HepG2 (cell line): Measurements from ENCODE around the gene TYMP. TPM values are rescaled to one million over a fixed set of nuclear protein-coding genes. Genes with fewer than 3 reads are reported as not detected.

Source experiments
- ATAD3A ChIP-seq: sonication (generic); formaldehyde crosslinking; IDR thresholded peaks from 2 replicates; pipeline ENCODE4 v1.4.0; 2020; ENCODE audit warnings: missing genetic modification reagents
- FOSL1 ChIP-seq: sonication (generic); formaldehyde crosslinking; IDR thresholded peaks from 2 replicates; pipeline ENCODE4 v1.9.0; 2021; ENCODE audit warnings: missing genetic modification reagents, borderline replicate concordance
- FOXO1 ChIP-seq: sonication (generic); formaldehyde crosslinking; IDR thresholded peaks from 2 replicates; pipeline ENCODE4 v1.4.0; 2020; ENCODE audit warnings: missing genetic modification reagents
- HOXA7 ChIP-seq: sonication (generic); formaldehyde crosslinking; IDR thresholded peaks from 2 replicates; pipeline ENCODE4 v1.8.1; 2022; ENCODE audit warnings: mild to moderate bottlenecking, missing genetic modification reagents, moderate library complexity
- HOXA9 ChIP-seq: sonication (generic); formaldehyde crosslinking; IDR thresholded peaks from 2 replicates; pipeline ENCODE4 v1.8.1; 2022; ENCODE audit warnings: missing genetic modification reagents, mild to moderate bottlenecking, moderate library complexity, borderline replicate concordance
- MIER3 ChIP-seq: IDR thresholded peaks from 2 replicates; pipeline ENCODE4 v1.6.1; 2016; ENCODE audit warnings: missing compliant biosample characterization, borderline replicate concordance
- NFE2L2 ChIP-seq: fragments of 150-350 bp; IDR thresholded peaks from 2 replicates; pipeline ENCODE4 v1.6.1; 2014; ENCODE audit warnings: low read length
- NFRKB ChIP-seq: fragments of 450-650 bp; IDR thresholded peaks from 2 replicates; pipeline ENCODE4 v1.6.1; 2017
- POLR2A ChIP-seq, 2 experiments: IDR thresholded peaks; 2 replicates each; pipeline ENCODE4 v1.6.1; 2011; ENCODE audit warnings: low read depth in 2 of 2, low read length in 2 of 2, mild to moderate bottlenecking in 1 of 2, moderate library complexity in 1 of 2; ENCODE audit not compliant: insufficient read depth in 1 of 2
- SSRP1 ChIP-seq: IDR thresholded peaks from 2 replicates; pipeline ENCODE4 v1.6.1; 2016; ENCODE audit warnings: control low read depth
- ZBTB42 ChIP-seq: sonication (generic); formaldehyde crosslinking; IDR thresholded peaks from 2 replicates; pipeline ENCODE4 v1.5.0; 2020; ENCODE audit warnings: mild to moderate bottlenecking, missing genetic modification reagents
- ZNF24 ChIP-seq: fragments of 450-650 bp; IDR thresholded peaks from 2 replicates; pipeline ENCODE4 v1.6.1; 2017; ENCODE audit warnings: antibody characterized with exemption, mild to moderate bottlenecking
- ZNF326 ChIP-seq: sonication (generic); formaldehyde crosslinking; IDR thresholded peaks from 2 replicates; pipeline ENCODE4 v1.4.0; 2020; ENCODE audit warnings: missing genetic modification reagents, borderline replicate concordance
- ZNF335 ChIP-seq: sonication (generic); formaldehyde crosslinking; IDR thresholded peaks from 2 replicates; pipeline ENCODE4 v1.4.0; 2020; ENCODE audit warnings: missing genetic modification reagents
- polyA plus RNA-seq, 8 experiments: library from polyadenylated mRNA; depleted of rRNA in 3 of 8; stranded (reverse) in 7 of 8; unstranded in 1 of 8; fragments of >200 nt; fragmentation: Illumina TruSeq in 4 of 8; extraction: Trizol in 4 of 8; gene quantifications; 2 replicates each; pipeline versions ENCODE4 v1.2.1 to v1.2.3, GENCODE V29; 2011 to 2016; ENCODE audit warnings: low read depth in 4 of 8, missing spikeins in 1 of 8, mixed read lengths in 1 of 8; ENCODE audit not compliant: insufficient read depth in 1 of 8
- total RNA-seq, 5 experiments: library from RNA; depleted of rRNA; stranded (reverse); fragments of >200 nt; fragmentation: Illumina TruSeq; extraction: Trizol; gene quantifications; 2 replicates each; pipeline ENCODE4 v1.2.3, GENCODE V29; 2016; ENCODE audit warnings: low read depth in 1 of 5
- TF ChIP-seq, protein P1 (sequence below): sonication (generic); formaldehyde crosslinking; IDR thresholded peaks from 2 replicates; pipeline ENCODE4 v1.5.0; 2020; ENCODE audit warnings: mild to moderate bottlenecking, missing genetic modification reagents
- TF ChIP-seq, protein P2 (sequence below), 2 experiments: fragments of 450-650 bp in 1 of 2; sonication (generic) in 1 of 2; formaldehyde crosslinking in 1 of 2; IDR thresholded peaks; 2 replicates each; pipeline versions ENCODE4 v1.6.1 to v1.8.0; 2016 to 2022; ENCODE audit warnings: antibody characterized with exemption in 1 of 2, mild to moderate bottlenecking in 1 of 2, missing genetic modification reagents in 1 of 2
- TF ChIP-seq, protein P3 (sequence below): sonication (generic); formaldehyde crosslinking; IDR thresholded peaks from 2 replicates; pipeline ENCODE4 v1.4.0; 2020; ENCODE audit warnings: missing genetic modification reagents, low read depth, mild to moderate bottlenecking, borderline replicate concordance

The TYMP gene
- total and polyA plus RNA-seq, 2 of the 13 experiments (the other 11 are each of a cell fraction or from before 2014, with no cell fraction given) = 3.9 to 4.3 TPM

DNA sequence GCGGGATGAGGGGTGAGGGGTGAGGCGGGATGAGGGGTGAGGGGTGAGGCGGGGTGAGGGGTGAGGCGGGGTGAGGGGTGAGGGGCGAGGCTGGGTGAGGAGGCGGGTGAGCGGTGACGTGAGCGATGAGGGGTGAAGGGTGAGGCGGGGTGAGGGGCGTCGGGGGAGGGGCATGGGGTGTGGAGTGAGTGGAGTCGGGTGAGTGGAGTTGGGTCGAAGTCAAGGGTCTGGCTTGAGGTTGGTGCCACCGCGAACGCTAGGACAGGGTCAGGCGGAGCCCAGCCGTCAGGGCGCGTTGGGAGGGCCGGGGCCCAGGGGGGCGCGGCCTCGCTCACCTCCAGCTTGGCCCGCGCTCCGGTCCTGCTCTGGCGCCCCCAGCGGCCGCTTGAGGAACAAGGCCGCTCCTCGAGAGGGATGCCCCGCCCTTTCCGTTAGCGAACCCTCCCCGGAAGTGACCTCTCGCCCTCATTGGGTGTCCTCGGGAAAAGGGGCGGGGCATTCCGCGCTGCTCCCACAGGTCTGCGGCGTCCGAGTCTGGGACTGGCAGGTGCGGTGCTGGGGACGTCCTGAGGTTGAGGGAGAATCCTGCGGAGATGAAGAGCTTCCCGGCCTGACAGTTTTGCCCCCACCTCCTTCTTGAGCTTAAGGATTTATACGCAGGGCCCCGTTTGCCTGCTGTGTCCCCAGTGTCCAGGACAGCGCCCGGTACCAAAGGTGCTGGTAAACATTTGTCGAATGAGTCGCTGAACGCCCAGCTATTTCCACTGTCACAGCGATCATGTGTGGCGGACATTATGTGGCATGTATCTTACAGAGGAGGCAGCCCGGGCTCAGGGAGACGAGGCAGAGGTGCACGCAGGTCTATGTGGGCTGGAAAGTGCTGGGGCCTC is 33.0 kb upstream of the TYMP start, which contains the start of gene SYCE3 (continued):
- TF ChIP-seq, protein P1, sequence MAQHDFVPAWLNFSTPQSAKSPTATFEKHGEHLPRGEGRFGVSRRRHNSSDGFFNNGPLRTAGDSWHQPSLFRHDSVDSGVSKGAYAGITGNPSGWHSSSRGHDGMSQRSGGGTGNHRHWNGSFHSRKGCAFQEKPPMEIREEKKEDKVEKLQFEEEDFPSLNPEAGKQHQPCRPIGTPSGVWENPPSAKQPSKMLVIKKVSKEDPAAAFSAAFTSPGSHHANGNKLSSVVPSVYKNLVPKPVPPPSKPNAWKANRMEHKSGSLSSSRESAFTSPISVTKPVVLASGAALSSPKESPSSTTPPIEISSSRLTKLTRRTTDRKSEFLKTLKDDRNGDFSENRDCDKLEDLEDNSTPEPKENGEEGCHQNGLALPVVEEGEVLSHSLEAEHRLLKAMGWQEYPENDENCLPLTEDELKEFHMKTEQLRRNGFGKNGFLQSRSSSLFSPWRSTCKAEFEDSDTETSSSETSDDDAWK (CRISPR knock-in tag) = no peak
- TF ChIP-seq MIER3 (CRISPR knock-in tag) = peak; percentile 45; the same call in 1 of the 2 replicates
- TF ChIP-seq FOXO1 (CRISPR knock-in tag) = peak; percentile 18; the same call in 1 of the 2 replicates
- TF ChIP-seq ZNF24 = no peak
- no peak for TF ChIP-seq NFRKB
- no peak for TF ChIP-seq HOXA9
- TF ChIP-seq ZNF335 (CRISPR knock-in tag) = no peak
- TF ChIP-seq SSRP1 (CRISPR knock-in tag) = no peak
- TF ChIP-seq, protein P2, sequence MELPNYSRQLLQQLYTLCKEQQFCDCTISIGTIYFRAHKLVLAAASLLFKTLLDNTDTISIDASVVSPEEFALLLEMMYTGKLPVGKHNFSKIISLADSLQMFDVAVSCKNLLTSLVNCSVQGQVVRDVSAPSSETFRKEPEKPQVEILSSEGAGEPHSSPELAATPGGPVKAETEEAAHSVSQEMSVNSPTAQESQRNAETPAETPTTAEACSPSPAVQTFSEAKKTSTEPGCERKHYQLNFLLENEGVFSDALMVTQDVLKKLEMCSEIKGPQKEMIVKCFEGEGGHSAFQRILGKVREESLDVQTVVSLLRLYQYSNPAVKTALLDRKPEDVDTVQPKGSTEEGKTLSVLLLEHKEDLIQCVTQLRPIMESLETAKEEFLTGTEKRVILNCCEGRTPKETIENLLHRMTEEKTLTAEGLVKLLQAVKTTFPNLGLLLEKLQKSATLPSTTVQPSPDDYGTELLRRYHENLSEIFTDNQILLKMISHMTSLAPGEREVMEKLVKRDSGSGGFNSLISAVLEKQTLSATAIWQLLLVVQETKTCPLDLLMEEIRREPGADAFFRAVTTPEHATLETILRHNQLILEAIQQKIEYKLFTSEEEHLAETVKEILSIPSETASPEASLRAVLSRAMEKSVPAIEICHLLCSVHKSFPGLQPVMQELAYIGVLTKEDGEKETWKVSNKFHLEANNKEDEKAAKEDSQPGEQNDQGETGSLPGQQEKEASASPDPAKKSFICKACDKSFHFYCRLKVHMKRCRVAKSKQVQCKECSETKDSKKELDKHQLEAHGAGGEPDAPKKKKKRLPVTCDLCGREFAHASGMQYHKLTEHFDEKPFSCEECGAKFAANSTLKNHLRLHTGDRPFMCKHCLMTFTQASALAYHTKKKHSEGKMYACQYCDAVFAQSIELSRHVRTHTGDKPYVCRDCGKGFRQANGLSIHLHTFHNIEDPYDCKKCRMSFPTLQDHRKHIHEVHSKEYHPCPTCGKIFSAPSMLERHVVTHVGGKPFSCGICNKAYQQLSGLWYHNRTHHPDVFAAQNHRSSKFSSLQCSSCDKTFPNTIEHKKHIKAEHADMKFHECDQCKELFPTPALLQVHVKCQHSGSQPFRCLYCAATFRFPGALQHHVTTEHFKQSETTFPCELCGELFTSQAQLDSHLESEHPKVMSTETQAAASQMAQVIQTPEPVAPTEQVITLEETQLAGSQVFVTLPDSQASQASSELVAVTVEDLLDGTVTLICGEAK (IDR thresholded peaks at IDR 0.05) = no peak
- TF ChIP-seq, protein P2 (CRISPR knock-in tag; IDR thresholded peaks at IDR 0.05) = 0 out of 2 replicates have a peak, but pooled peaks have one; percentile 35
- TF ChIP-seq ATAD3A (CRISPR knock-in tag) = 0 out of 2 replicates have a peak, but pooled peaks have one; percentile 14
- no peak for TF ChIP-seq ZNF326 (CRISPR knock-in tag)
- TF ChIP-seq HOXA7 (CRISPR knock-in tag) = no peak
- TF ChIP-seq ZBTB42 (CRISPR knock-in tag) = no peak
- no peak for TF ChIP-seq FOSL1 (CRISPR knock-in tag)
- TF ChIP-seq NFE2L2 = no peak
- TF ChIP-seq, protein P3, sequence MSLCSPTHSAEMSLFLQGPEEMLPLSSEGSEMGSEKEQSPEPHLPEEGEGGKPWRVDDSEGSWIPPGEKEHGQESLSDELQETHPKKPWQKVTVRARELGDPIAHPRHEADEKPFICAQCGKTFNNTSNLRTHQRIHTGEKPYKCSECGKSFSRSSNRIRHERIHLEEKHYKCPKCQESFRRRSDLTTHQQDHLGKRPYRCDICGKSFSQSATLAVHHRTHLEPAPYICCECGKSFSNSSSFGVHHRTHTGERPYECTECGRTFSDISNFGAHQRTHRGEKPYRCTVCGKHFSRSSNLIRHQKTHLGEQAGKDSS (CRISPR knock-in tag) = no peak; the same call in 1 of the 2 replicates
- TF ChIP-seq POLR2A (IDR thresholded peaks at IDR 0.05; ENCODE audit: insufficient read depth in 1 of 2, low read depth in 2 of 2, low read length in 2 of 2) = peak; percentile 31 to 86; a peak in 2 of 4 replicates
